Esophagus muscularis mucosa (tissue), 2 donors: ENCODE results near the gene PRDM16.

Experiments used
- EP300 ChIP-seq: sonication (generic); formaldehyde crosslinking; IDR thresholded peaks from one replicate; pipeline ENCODE4 v1.6.1; 2017; ENCODE audit warnings: antibody characterized with exemption
- POLR2A ChIP-seq: fragments of 450-650 bp; IDR thresholded peaks from one replicate; pipeline ENCODE4 v1.6.1; 2017; ENCODE audit warnings: antibody characterized with exemption, moderate library complexity, mild to moderate bottlenecking, low read depth

DNA sequence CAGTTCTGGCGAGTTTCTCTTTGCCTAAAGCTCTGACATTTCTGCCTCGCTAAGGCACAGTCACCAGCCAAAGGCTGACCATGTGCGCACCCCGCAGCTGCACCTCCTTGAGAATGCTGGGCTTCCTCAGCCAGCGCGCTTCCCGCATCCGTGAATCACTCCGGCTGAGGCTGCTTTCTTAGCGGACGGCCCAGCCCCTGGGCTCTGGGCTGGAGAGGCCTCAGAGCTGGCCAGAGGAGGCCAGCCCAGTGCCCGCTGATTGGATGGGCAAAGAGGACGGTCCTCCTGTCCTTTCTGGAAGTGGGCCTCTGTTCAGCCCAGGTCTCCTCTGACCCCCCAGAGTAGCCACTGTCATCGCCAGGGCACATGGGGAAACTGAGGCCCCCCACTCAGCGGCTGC lies 56.1 kb downstream of the PRDM16 start:
- TF ChIP-seq EP300 (no peak), POLR2A (no peak)
